ENCODE data around the gene GPS2. TPM values are rescaled to one million over a fixed set of nuclear protein-coding genes. Genes with fewer than 3 reads are reported as not detected.
A peak's percentile ranks its signal among the peaks of the same experiment; 100 is the strongest.

GPS2 gene
- total RNA-seq, 1 experiment from 2014 or later = 62.6 TPM

- Mint-ChIP-seq H3K36me3 (ENCODE audit: insufficient read depth in 1 of 3, low read depth in 3 of 3) (peaks cover 47 to 63% (median 56%) of the 10 kb centered on the region in 3 experiments), H3K4me3 (peak overlapping the region; percentile 93 to 94), H3K27ac (peak overlapping the region; percentile 9 to 94 (median 34); a peak in 2 of 7 replicates), H3K27me3 (ENCODE audit: low read depth) (no peaks in the 10 kb centered on the region; the same call in none of the 2 replicates), H3K9me3 (peaks cover 0 to 3% of the 10 kb centered on the region in 2 experiments; a peak in 1 of 5 replicates), H3K4me1 (peaks cover 35 to 41% of the 10 kb centered on the region in 2 experiments)
- H4K8ac ChIP-seq (replicated peaks; ENCODE audit: insufficient read length, low read depth, low read length) = no peak overlapping the region
- no peaks in the 10 kb centered on the region for H4K20me1 ChIP-seq (ENCODE audit: control insufficient read depth, insufficient read depth, insufficient read length)
- no peak overlapping the region for H2BK20ac ChIP-seq (ENCODE audit: low read depth, low read length, poor library complexity, severe bottlenecking)
- H3K23ac ChIP-seq (ENCODE audit: insufficient read length, low read depth, low read length) = no peak overlapping the region
- peaks cover 21% of the 10 kb centered on the region for H3K79me2 ChIP-seq (ENCODE audit: insufficient read depth, low read length)
- H3K79me1 ChIP-seq (ENCODE audit: insufficient read depth, low read depth, low read length, poor library complexity, severe bottlenecking) = no peaks in the 10 kb centered on the region
- H3K56ac ChIP-seq (ENCODE audit: insufficient read length, low read depth, low read length) = no peak overlapping the region
- no peak overlapping the region for H2BK120ac ChIP-seq (ENCODE audit: low read depth, low read length, poor library complexity, severe bottlenecking)
- H3T11ph ChIP-seq (ENCODE audit: low read length) = no peak overlapping the region
- no peak overlapping the region for H3K27ac ChIP-seq (ENCODE audit: insufficient read length, low read depth, low read length)
- no peak for DNase-seq
- H3K4me1 ChIP-seq (ENCODE audit: insufficient read depth, low read length) = peaks cover 2% of the 10 kb centered on the region; the same call in 1 of the 2 replicates
- H2BK5ac ChIP-seq (ENCODE audit: insufficient read length, low read length) = no peak overlapping the region
- no peak for TF ChIP-seq CTCF (conservative IDR thresholded peaks at IDR 0.05)
- H3K27me3 ChIP-seq (ENCODE audit: insufficient read depth, low read length) = no peaks in the 10 kb centered on the region
- WGBS (ENCODE audit: extremely low coverage, insufficient read length, low lambda C conversion rate) = no CpG with 5 or more reads among the region's 12 CpGs
- peak overlapping the region; percentile 81 for H3K4me2 ChIP-seq (ENCODE audit: insufficient read depth, insufficient read length, low read length)
- no peak overlapping the region for H3K18ac ChIP-seq (ENCODE audit: insufficient read length, low read depth, low read length)
- H2AK5ac ChIP-seq (ENCODE audit: insufficient read length, low read length) = no peak overlapping the region
- H2AFZ ChIP-seq (ENCODE audit: low read length) = no peak overlapping the region
- H2BK12ac ChIP-seq (ENCODE audit: insufficient read length, low read depth, low read length) = no peak overlapping the region
- H3K4ac ChIP-seq (ENCODE audit: low read depth, low read length) = no peak overlapping the region
- no peak overlapping the region for H2BK15ac ChIP-seq (ENCODE audit: low read depth, low read length)
- H4K91ac ChIP-seq (ENCODE audit: insufficient read length, low read depth, low read length) = no peak overlapping the region
- H3K9ac ChIP-seq (ENCODE audit: extremely low read depth, insufficient read length, low read length) = no peak overlapping the region
- peaks cover 11% of the 10 kb centered on the region for H3K23me2 ChIP-seq (ENCODE audit: insufficient read length, low read depth, low read length, poor library complexity, severe bottlenecking)
- no peak overlapping the region for H4K5ac ChIP-seq (ENCODE audit: insufficient read length, low read depth, low read length)
- H3K14ac ChIP-seq (ENCODE audit: insufficient read depth, low read length) = no peak overlapping the region
- no peaks in the 10 kb centered on the region for H3K9me3 ChIP-seq (ENCODE audit: control insufficient read depth, low read depth, low read length)
Observed at GRCh38 chr17:7309628-7310027, 5.5 kb downstream of the GPS2 start.

All from H9 (cell line).